ENCODE data around the gene IFT43.

The IFT43 gene

DNA sequence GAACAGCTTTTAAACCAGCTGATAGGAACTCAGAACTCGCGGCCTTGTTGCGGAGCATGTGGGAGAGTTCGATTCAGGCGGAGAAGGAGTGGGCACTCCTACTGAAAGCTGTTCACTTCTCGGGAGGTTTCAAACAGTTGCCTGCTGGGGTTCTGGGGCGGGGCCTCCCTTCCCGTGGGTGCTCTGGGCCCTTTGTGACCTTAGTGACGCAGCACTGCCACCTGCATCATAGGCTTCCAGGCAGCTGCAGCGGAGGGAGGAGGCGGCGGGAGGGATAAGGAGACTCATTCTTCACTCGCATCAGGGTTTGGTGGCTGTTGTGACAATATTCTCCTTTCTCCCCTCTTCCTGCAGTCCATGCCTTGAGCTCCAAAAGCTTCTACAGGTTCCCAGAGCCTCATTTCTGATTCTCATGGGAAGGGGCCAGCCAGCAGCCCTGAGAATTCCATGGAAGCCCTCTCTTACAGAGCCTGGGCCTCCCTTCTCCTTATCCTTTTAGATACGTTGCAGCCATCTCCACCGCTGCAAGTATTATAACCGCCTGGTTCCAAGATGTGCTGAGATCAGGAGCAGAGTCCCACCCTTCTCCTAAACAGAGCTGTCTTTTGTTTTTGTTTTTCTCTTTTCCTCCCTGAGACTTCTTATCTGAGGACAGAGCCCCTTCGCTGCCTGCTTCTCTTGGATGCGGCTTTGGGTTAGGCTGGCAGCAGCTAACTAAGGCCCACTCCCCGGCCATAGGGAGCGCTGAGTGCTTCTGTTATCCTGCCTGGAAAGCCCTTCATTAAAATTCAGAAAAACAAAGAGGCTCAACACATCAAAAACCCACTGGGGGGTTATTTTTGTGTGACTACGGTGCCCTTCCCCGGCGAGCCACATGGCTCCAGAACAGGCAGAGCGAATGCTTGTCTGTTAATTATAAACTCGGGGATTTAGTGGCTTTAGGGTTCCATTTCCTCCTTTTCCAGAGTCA, 98.5 kb downstream of the IFT43 start:
- no peak for FAIRE-seq

GRCh38 chr14:76085358-76085757, 99.8 kb downstream of the IFT43 start:
- FAIRE-seq = no peak

DNA sequence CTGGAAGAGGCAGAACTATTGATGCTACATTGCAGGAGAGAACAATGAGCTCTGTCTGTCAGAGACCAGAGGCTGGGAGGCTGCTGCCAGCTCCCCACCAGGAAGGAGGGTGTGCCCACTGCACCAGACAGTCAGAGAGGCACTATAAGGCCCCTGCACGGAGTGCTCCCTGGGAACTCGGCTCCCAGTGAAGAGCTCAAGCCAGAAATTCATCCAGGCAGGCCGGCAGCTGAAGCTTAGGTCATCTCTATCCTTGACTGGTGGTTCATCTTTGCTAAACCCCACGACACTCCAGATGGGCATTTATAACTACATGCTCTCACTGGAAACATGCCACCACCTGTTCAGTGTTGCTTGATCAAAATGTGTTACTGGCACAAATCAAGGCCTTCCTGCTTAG, 101.1 kb downstream of the IFT43 start:
- no peak for FAIRE-seq

GRCh38 chr14:76088326-76088725, 102.8 kb downstream of the IFT43 start:
- FAIRE-seq = no peak

DNA sequence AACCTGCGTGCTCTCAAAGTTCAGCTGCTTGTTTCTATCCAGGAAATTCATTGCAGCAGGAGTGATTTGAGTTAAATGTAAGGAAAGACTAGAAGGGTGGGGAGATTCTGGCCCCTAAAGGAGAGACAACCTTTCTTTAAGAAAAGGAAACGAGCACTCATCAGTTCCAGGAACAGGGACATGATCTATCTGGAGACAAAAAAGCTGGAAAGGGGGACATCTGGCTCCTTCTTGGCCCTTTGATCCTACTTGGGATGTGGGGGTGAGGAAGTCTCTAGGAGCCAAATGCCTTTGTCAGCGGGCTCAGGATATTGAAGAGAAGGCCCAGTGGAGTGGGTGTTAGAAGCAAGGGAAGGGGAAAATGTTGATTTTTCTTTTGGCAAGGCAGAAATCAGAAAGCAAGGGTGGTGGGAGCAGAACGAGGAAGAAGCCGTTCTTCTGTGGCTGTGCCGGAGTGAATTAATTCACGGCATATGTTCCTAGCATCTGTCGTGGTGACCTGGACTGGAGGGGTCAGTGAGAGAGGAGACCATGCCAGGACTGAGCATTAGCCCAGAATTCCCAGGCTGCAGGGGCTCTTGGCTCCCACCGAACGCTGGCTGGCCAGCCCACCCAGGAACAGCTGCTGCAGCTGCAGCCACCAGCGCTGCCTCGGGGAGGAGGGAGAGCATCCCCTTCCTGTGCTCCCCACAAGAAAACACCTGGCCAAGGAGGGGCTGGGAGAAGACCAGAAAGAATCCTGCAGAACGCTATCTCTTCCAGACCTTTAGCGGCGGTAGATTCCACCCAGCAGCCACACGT, 103.4 kb downstream of the IFT43 start:
- no peak for FAIRE-seq

DNA sequence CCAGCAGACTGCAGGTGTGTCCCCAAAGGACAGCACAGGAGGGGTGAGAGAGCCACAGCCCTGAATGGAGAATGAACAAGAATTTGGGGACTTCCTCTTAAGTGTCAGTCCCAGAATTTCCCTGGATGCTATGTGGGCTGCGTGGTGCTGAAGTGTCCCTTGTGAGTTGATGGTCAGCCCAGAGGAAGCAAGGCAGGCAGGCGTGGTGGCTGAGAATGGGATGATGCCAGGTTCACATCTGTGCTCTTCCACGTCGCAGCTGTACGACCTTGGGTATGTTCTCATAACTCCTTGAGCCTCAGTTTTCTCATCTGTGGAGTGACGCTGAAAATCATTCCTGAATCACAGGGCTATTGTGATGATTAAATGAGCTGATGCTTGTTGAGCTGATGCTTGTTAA, 104.0 kb downstream of the IFT43 start:
- no peak for FAIRE-seq

- FAIRE-seq = no peak
Measured at GRCh38 chr14:76090616-76091391, 105.2 kb downstream of the IFT43 start.

DNA sequence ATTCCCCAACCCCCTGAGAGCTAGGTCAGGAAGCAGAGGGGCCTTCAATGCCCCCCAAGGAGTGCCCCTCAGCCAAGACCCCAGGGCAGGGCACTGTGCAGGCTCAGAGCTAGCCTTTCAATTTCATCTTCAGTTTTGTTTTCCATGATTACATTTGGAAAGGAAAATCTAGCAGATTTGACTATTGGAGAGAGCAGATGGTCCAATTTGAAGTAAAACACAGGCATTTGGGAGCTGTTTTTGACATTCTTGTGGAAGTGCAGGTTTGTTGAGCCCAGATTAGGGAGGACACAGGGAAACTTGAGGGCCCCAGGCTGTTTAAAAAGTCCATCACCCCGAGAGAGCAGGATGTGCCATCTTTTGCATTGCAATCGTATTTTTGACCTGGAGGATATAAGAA, 107.5 kb downstream of the IFT43 start:
- FAIRE-seq = no peak

DNA sequence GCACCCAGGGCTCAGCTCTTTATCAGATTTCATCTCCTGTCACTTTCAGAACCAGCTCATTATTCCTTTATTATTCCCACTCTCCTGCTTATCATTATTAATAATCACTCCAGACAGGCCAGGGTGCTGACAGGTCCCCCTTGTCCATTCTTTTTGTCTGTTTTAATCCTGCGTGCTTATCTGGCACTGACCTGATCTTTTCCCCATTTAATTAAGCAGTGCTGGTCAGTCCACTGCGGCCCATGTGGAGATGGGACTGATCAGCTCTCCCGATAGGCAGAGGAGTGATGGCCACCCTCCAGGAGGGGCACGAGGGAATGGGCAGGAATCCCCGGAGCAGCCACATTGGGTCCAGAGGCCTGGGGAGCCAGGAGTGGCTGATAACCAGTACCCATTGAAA, 110.7 kb downstream of the IFT43 start:
- no peak for FAIRE-seq

GRCh38 chr14:76097547-76097946, 112.0 kb downstream of the IFT43 start:
- FAIRE-seq = no peak

GRCh38 chr14:76098047-76098446, 112.5 kb downstream of the IFT43 start:
- no peak for FAIRE-seq

GRCh38 chr14:76098916-76099675, 113.5 kb downstream of the IFT43 start:
- FAIRE-seq = no peak

GRCh38 chr14:76100236-76100635, 114.7 kb downstream of the IFT43 start:
- FAIRE-seq = no peak

DNA sequence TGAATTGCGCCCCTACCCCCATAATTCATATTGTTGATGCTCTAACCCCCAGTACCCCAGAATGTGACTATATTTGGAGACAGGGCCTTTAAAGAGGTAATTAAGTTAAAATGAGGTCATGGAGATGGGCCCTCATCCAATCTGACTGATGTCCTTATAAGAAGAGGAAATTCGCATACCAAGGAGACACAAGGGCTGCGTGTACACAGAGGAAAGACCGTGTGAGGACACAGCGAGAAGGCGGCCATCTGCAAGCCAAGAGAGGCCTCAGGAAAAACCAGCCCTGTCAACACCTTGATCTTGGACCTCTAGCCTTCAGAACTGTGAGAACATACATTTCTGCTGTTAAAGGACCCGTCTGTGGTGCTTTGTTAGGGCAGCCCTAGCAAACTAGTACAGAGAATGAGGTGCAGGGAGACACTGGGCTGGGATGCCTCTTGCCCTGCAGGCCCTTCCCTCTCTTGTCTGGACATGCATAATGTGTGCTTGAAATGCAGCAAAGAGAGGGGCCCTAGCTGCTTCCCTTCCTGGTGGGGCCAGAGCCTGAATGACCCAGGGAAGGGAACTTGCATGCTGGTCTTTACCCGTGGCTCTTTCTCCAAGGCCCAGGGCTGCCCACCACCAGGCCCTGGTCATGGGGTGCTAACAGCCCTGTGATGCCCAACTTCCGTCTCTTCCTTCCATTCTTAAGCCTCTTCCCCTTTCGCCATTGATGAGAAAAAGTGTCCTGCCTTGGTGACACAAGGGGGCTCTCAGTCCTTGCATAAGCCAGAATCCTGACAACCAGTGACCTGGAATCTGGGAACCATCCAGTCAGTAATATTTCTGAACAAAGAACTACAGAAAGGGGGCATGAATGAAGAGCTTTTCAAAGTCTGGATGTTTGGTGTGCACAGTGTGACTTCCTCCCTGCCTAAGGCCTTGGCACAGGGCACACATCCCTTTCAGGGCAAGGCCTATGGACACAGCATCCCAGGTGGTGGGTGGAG, 116.1 kb downstream of the IFT43 start:
- no peak for FAIRE-seq

GRCh38 chr14:76104802-76105355, 119.3 kb downstream of the IFT43 start:
- no peak for FAIRE-seq

DNA sequence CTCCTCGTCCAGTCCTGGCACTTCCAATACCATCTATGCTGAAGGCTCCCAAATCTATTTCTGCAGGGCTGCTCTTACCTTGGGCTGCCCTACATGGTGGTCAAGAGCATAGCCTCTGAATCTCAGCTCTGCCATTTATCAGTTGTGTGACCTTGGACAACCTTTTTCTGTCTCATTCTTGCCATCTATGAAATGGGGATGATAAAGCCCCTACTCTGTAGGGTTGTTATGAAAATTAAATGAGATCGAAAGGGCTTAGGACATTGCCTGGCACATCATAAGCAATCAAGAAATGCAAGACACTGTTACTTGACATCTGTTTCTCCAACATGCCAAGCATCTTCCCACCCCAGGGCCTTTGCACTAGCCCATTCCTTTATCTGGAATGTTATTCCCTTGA, 120.6 kb downstream of the IFT43 start:
- no peak for FAIRE-seq

DNA sequence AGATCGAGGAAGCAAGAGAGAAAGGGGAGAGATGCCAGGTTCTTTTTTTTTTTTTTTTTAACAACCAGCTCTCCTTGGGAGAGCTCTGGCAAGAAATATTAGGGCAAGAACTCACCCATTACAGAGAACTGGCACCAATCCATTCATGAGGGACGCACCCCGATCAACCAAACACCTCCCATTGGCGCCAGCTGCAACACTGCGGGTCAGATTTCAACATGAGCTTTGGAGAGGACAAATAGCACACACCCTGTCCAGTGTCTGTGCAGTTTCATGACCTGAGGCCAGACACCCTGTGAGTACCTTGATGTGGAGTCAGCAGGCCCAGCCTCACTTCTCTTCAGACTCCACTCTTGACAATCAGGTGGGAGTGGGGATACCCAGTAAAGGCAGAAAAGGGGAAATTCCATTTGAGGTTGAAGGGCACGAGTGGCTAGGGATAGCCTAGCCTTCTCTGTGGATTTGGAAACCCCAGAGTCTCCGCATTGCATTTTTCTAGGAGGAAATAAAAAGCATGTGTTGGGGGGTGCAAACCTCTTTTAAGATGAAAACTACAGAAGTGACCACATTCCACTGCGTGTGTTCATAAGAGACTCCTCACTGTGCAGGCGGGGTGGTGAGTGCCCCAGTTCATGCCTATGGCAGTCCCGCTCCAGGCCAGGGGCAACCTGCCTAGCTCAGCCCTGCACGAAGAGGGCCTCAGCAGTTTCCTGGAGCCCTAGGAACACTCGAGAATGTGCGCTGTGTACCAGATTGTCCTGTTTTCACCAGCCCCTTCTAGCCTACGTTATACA, 123.7 kb downstream of the IFT43 start:
- no peak for FAIRE-seq

DNA sequence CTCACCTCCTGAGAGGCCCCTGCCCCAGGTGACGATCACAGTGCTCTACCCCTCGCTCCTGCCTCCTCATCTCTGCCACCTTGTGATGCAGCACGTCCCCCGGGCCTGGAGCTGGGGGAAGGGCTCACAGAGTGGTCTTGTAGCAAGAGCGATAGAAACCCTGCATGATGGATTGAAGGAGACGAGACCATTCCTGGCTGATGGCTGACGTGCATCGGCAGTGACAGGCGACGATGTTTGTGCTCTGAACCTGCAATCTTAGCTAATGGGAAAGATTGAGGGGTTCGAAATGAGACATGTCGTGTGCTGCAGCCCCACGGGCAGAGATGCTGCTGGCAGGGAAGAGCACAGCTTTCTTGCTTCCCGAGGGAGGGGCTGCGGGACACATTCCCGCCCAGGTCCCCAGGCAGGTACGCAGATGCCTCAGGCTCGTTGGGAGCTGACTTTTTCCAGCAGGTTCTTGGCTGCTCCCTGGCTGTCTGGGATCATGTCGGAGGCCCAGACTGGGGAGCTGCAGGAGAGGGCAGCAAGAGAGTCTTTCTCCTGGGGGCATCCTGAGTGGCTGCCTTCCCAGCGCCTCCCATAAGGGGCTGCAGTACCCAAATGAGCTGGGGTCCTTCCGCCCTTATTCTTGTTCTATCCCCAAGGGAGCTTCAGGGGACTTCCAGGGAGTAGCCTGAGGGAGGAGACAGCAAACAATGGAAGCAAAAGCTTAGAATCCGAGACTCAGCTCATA, 127.5 kb downstream of the IFT43 start:
- no peak for FAIRE-seq

DNA sequence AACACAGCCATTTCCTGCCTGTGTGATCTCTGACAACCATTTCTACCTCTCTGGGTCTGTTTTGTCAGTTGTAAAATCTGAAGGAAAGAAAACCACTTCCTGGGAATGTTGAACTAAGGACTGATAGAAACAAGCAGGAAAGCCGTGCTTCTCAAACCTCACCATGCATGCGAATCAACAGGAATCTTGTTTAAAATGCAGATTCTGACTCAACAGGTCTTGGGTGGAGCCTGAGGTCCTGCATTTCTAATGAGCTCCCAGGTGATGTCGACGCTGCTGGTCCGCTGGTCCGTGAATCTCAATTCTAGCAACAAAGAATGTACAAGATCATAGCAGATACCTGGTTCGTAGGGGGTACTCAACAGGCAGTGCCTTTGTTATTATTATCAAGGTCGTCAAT, 128.1 kb downstream of the IFT43 start:
- FAIRE-seq = no peak
